ENCODE measurements around the gene CCM2. TPM values are rescaled to one million over a fixed set of nuclear protein-coding genes. Genes with fewer than 3 reads are reported as not detected.
"Not testable (repeated sequence)": the region's sequence is repeated elsewhere in the genome, so short reads cannot be mapped to it uniquely, and the experiment has no call there.

CCM2 gene
- total RNA-seq, 3 donors from 2014 or later: 33.4 to 43.8 (median 35.8) TPM

DNA sequence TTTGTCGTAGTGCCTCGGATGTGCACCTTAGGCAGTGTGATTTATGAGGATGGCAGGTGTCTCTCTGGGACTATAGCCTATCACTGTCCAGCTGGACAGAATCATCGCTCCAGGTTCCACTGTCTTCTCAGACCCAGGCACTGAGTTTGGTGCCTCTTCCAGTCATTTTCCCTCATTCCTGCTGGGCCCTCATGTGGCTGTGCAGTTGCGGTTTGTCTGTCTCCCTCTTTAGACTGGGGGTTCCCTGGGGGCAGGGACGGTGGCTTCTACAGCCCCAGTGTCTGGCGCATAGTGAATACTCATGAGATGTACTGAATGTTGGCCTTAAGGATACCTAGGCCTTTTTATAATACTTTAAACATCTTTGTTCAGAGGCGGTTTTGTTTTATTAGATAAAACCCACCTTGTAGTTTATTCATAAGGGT is 28.9 kb downstream of the CCM2 start:
- TF ChIP-seq, protein P1, sequence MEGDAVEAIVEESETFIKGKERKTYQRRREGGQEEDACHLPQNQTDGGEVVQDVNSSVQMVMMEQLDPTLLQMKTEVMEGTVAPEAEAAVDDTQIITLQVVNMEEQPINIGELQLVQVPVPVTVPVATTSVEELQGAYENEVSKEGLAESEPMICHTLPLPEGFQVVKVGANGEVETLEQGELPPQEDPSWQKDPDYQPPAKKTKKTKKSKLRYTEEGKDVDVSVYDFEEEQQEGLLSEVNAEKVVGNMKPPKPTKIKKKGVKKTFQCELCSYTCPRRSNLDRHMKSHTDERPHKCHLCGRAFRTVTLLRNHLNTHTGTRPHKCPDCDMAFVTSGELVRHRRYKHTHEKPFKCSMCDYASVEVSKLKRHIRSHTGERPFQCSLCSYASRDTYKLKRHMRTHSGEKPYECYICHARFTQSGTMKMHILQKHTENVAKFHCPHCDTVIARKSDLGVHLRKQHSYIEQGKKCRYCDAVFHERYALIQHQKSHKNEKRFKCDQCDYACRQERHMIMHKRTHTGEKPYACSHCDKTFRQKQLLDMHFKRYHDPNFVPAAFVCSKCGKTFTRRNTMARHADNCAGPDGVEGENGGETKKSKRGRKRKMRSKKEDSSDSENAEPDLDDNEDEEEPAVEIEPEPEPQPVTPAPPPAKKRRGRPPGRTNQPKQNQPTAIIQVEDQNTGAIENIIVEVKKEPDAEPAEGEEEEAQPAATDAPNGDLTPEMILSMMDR (IDR thresholded peaks at IDR 0.05): no peak
- no peak for ATAC-seq
- intact Hi-C loops (cut with DNase I, micrococcal nuclease): no loop called here
- Histone ChIP-seq H3K4me1 (ENCODE audit: low read depth) (no peaks in the 10 kb centered on the region), H3K9me3 (no peaks in the 10 kb centered on the region), H3K4me3 (no peak overlapping the region), H3K36me3 (ENCODE audit: low read depth) (no peaks in the 10 kb centered on the region)
- DNase-seq: no peak

DNA sequence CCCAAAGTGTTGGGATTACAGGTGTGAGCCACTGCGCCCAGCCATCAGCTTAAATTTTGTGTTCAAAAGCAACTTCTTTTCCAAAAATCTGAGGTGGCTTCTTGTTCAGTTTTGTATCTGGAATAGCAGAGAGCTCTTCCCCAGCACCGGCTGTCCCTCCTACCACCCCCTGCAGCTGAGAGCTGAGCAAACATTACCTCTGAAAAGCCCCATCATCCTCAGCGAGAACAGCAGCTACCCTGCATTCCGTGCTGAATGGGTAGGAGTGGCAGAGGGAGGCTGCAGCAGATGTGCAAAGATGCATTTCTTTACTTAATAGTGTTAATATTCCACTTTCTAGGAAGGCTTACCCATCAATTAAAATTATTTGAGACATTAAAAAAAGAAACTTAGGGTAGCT is 31.8 kb downstream of the CCM2 start:
- ATAC-seq: no peak
- no peaks in the 10 kb centered on the region for H3K36me3 ChIP-seq (ENCODE audit: low read depth)

DNA sequence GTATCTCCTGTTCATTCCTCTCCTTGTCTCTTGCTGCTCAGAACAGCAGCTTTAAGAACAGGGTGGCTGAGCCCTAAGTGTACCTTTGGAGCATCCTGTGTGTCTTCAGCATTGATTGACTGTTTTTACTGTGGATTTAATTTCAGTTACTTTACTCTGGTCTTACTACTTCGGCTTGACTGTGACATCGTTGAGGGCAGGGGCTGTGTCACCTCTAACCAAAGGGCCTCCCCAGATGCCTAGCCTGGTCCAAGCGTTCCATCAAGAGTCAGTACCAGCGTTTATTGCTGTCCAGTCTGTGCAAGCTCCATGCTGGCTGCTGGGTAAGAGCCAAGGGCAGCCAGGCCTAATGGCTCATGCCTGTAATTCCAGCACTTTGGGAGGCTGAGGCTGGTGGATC is 32.4 kb downstream of the CCM2 start:
- DNase-seq (no peak), ATAC-seq (no peak)
- no peak overlapping the region for H3K4me3 ChIP-seq
- H3K9me3 ChIP-seq: no peaks in the 10 kb centered on the region
- TF ChIP-seq, protein P1 (IDR thresholded peaks at IDR 0.05): no peak
- H3K36me3 ChIP-seq (ENCODE audit: low read depth): no peaks in the 10 kb centered on the region
- intact Hi-C loops (cut with DNase I, micrococcal nuclease): no loop called here
- H3K4me1 ChIP-seq (ENCODE audit: low read depth): peaks cover 9% of the 10 kb centered on the region

More for the DNA sequence above, 31.8 kb downstream of the CCM2 start:
- Histone ChIP-seq H3K9me3 (no peaks in the 10 kb centered on the region), H3K4me1 (ENCODE audit: low read depth) (peaks cover 9% of the 10 kb centered on the region), H3K4me3 (no peak overlapping the region)
- TF ChIP-seq, protein P1 (IDR thresholded peaks at IDR 0.05): no peak
- intact Hi-C loops (cut with DNase I, micrococcal nuclease): no loop called here
- DNase-seq: no peak

DNA sequence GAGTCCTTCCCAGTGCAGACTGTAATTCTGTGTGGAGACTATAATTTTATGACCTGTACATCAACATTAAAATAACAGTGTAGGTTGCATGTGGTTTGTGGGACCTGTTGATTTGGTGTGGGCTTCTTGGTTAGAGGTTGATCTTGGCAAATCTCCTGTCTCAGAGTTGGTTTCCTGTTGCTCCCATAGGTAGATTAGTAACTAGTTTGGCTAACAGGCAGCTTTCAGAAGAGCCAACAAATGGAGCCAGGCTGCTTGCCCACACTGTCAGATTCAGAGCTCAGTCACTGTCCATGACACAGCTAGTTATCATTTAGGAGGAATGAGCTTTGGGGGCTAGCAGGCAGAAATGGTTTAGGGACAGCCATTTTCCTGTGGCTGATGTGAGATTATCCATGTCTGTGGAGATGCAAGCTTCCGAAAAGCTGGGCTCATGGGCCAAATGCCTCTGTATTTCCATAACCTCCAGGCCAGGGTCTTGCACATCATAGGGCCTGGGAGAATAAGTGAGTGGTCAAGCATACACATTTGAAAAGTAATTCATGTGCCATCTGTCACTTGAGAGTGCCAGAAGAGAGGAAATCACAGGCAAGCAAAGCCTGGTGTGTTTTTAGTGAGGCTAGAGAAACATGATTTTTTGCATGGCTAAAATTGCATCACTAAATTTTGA is 33.4 kb downstream of the CCM2 start:
- intact Hi-C loops (cut with DNase I, micrococcal nuclease): no loop called here
- peak; percentile 10 for ATAC-seq

DNA sequence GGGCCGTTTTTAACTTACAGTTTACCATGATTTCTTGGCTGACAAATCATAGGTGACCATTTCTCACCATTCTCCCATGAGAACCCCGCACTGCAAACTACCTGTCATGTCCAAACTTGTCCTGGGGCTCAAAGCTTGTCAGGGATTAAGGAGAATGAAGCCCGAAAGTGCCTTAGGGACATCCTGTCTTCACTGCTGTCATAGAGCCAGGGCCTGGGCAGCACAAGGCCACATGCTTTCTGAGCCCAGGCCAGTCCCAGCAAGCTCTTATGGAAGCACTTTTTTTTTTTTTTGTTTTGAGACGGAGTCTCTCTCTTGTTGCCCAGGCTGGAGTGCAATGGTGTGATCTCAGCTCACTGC is 33.9 kb downstream of the CCM2 start:
- intact Hi-C loops (cut with DNase I, micrococcal nuclease): no loop called here
- Histone ChIP-seq H3K4me1 (ENCODE audit: low read depth) (peaks cover 9% of the 10 kb centered on the region), H3K9me3 (no peaks in the 10 kb centered on the region), H3K4me3 (no peak overlapping the region), H3K36me3 (ENCODE audit: low read depth) (no peaks in the 10 kb centered on the region)
- TF ChIP-seq, protein P1 (IDR thresholded peaks at IDR 0.05): no peak
- DNase-seq: no peak
- ATAC-seq: no peak

More for the DNA sequence above, 33.4 kb downstream of the CCM2 start:
- peaks cover 9% of the 10 kb centered on the region for H3K4me1 ChIP-seq (ENCODE audit: low read depth)
- no peak overlapping the region for H3K4me3 ChIP-seq
- TF ChIP-seq, protein P1 (IDR thresholded peaks at IDR 0.05): no peak
- no peaks in the 10 kb centered on the region for H3K9me3 ChIP-seq
- no peak for DNase-seq
- no peaks in the 10 kb centered on the region for H3K36me3 ChIP-seq (ENCODE audit: low read depth)

DNA sequence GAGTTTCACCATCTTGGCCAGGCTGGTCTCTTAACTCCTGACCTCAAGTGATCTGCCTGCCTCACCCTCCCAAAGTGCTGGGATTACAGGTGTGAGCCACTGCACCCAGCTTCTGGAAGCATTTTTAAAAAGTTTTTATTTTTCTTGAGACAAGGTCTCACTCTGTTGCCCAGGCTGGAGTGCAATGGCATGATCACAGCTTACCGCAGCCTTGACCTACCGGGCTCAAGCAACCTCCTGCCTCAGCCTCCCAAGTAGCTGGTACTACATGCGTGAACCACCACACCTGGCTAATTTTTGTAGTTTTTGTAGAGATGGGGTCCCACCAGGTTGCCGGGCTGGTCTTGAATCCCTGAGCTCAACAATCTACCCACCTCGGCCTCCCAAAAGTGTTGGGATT is 34.7 kb downstream of the CCM2 start:
- ATAC-seq; H3K4me1 ChIP-seq (ENCODE audit: low read depth); H3K4me3 ChIP-seq; H3K36me3 ChIP-seq (ENCODE audit: low read depth); H3K9me3 ChIP-seq; intact Hi-C loops (cut with DNase I, micrococcal nuclease); DNase-seq: not testable (repeated sequence)

All from mucosa of descending colon (tissue), 3 donors.